ENCODE results near the gene NALCN.

NALCN gene

GRCh38 chr13:101452519-101453485 lies 36.5 kb upstream of the NALCN start, which contains the start of gene ITGBL1:
TSS of gene ITGBL1 (plus strand) at chr13:101452675. CDS start at chr13:101452834, 159 bp downstream.
- TF ChIP-seq CTCF (IDR thresholded peaks at IDR 0.05; ENCODE audit: unreplicated experiment in 3 of 3): no peak
- peaks cover 3% of the 10 kb centered on the region for H3K27me3 Mint-ChIP-seq (ENCODE audit: low read depth)
- H3K9me3 Mint-ChIP-seq: no peaks in the 10 kb centered on the region
- peaks cover 4% of the 10 kb centered on the region for H3K4me1 Mint-ChIP-seq
- H3K36me3 Mint-ChIP-seq (ENCODE audit: low read depth): no peaks in the 10 kb centered on the region
- H3K4me3 Mint-ChIP-seq: no peak within 1 kb of the TSS
- H3K27ac Mint-ChIP-seq: no peak within 1 kb of the TSS

- peaks cover 4% of the 10 kb centered on the region for H3K4me1 Mint-ChIP-seq
- peaks cover 3% of the 10 kb centered on the region for H3K27me3 Mint-ChIP-seq (ENCODE audit: low read depth)
- no peaks in the 10 kb centered on the region for H3K9me3 Mint-ChIP-seq
- no peak for TF ChIP-seq CTCF (IDR thresholded peaks at IDR 0.05; ENCODE audit: unreplicated experiment in 3 of 3)
- no peak overlapping the region for H3K4me3 Mint-ChIP-seq
- H3K27ac Mint-ChIP-seq: no peak overlapping the region
- H3K36me3 Mint-ChIP-seq (ENCODE audit: low read depth): no peaks in the 10 kb centered on the region
Measured at GRCh38 chr13:101451641-101452040, 35.3 kb upstream of the NALCN start.

- no peak overlapping the region for H3K4me3 Mint-ChIP-seq
- peaks cover 4% of the 10 kb centered on the region for H3K4me1 Mint-ChIP-seq
- no peak overlapping the region for H3K27ac Mint-ChIP-seq
- no peak for TF ChIP-seq CTCF (IDR thresholded peaks at IDR 0.05; ENCODE audit: unreplicated experiment in 3 of 3)
- no peaks in the 10 kb centered on the region for H3K9me3 Mint-ChIP-seq
- H3K36me3 Mint-ChIP-seq (ENCODE audit: low read depth): no peaks in the 10 kb centered on the region
- peaks cover 3% of the 10 kb centered on the region for H3K27me3 Mint-ChIP-seq (ENCODE audit: low read depth)
Measured at GRCh38 chr13:101450749-101451130, 34.4 kb upstream of the NALCN start.

DNA sequence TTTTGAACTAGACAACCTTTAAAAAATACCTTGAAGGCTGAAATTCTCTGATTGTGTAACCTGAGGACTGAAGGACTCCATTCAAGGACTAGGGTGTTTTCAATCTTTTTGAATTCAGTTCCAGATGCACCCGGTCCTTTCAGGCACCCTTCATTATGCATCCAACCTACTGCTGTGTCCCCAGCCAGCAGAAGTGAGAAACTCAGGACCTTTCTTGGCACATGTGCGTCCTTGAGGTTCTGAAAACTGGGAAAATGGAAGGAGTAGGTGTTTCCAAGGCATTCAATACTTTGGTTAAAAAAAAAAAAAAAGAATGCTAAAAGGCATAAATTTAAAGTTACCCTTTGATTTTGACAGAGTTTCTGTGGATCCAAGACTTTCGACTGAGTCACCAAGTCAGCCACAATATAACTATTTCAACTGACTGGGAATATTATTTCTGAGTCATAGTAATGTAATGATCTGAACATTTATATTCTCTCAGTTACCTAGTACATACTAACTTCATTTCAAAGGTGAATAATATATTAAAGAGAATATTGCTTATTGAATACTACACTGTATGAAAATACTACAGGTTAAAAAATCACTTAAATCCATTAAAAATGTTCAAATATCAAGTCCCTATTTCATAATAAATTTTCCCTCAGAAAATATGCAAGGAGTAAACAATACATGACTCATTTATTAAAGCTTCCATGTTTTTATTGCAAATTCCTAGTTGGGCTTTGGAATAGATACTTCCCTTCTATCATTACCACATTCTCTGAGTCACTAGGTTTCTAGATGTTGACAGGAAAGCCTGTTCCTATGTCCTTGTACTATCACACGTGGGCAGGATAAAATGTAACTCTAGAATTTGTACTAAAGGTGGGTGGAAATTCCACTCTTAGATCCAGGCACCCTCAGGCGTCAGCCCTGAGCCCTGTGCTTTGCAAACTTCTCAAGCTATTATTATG lies 33.8 kb upstream of the NALCN start:
- no peak overlapping the region for H3K27ac Mint-ChIP-seq
- peaks cover 3% of the 10 kb centered on the region for H3K27me3 Mint-ChIP-seq (ENCODE audit: low read depth)
- H3K4me1 Mint-ChIP-seq: peaks cover 4% of the 10 kb centered on the region
- no peak for TF ChIP-seq CTCF (IDR thresholded peaks at IDR 0.05; ENCODE audit: unreplicated experiment in 3 of 3)
- H3K36me3 Mint-ChIP-seq (ENCODE audit: low read depth): no peaks in the 10 kb centered on the region
- H3K9me3 Mint-ChIP-seq: no peaks in the 10 kb centered on the region
- no peak overlapping the region for H3K4me3 Mint-ChIP-seq

- Mint-ChIP-seq H3K27ac (no peak overlapping the region), H3K36me3 (ENCODE audit: low read depth) (no peaks in the 10 kb centered on the region), H3K4me3 (no peak overlapping the region), H3K4me1 (peaks cover 3% of the 10 kb centered on the region), H3K27me3 (ENCODE audit: low read depth) (no peaks in the 10 kb centered on the region), H3K9me3 (no peaks in the 10 kb centered on the region)
- no peak for TF ChIP-seq CTCF (IDR thresholded peaks at IDR 0.05; ENCODE audit: unreplicated experiment in 3 of 3)
Measured at GRCh38 chr13:101447852-101448251, 31.5 kb upstream of the NALCN start.
